Suprapubic skin (tissue), 4 donors: Measurements from ENCODE around the gene CCT7. TPM values are rescaled to one million over a fixed set of nuclear protein-coding genes. Genes with fewer than 3 reads are reported as not detected.

Source experiments
- DNase-seq, 2 donors: peaks; one replicate each; pipeline ENCODE4 v3.0.0-alpha.2; 2019; ENCODE audit warnings: low spot score in 2 of 2
- H3K27ac ChIP-seq: fragments of 200-600 bp; sonication (generic); one replicate; pipeline ENCODE4 v1.5.1; 2019
- H3K27me3 ChIP-seq: fragments of 200-600 bp; sonication (generic); one replicate; pipeline ENCODE4 v1.5.1; 2019
- H3K36me3 ChIP-seq: fragments of 200-600 bp; sonication (generic); one replicate; pipeline ENCODE4 v1.5.1; 2019
- H3K4me1 ChIP-seq: fragments of 200-600 bp; sonication (generic); one replicate; pipeline ENCODE4 v1.5.1; 2019
- H3K4me3 ChIP-seq: fragments of 200-600 bp; sonication (generic); one replicate; pipeline ENCODE4 v1.5.1; 2019; ENCODE audit warnings: mild to moderate bottlenecking
- H3K9me3 ChIP-seq: fragments of 200-600 bp; sonication (generic); one replicate; pipeline ENCODE4 v1.5.1; 2019
- EP300 ChIP-seq: sonication (generic); formaldehyde crosslinking; IDR thresholded peaks from one replicate; pipeline ENCODE4 v1.6.1; 2017; ENCODE audit warnings: antibody characterized with exemption
- POLR2A ChIP-seq, 2 donors: fragments of 450-650 bp; IDR thresholded peaks; one replicate each; pipeline ENCODE4 v1.6.1; 2017; ENCODE audit warnings: antibody characterized with exemption in 2 of 2, mild to moderate bottlenecking in 2 of 2, moderate library complexity in 2 of 2
- POLR2AphosphoS5 ChIP-seq, 3 donors: sonication (generic); formaldehyde crosslinking; IDR thresholded peaks; one replicate each; pipeline ENCODE4 v1.6.1; 2017; ENCODE audit warnings: antibody characterized with exemption in 3 of 3
- WGBS: methylation state at CpG from one replicate; pipeline ENCODE4 v1.1.5; 2018; 5-methylcytosine and 5-hydroxymethylcytosine counted together
- total RNA-seq, 4 donors: library from RNA; depleted of rRNA; stranded (reverse); fragments of >200 nt; gene quantifications; one replicate each; pipeline ENCODE4 v1.1.0, GENCODE V29; 2016
- TF ChIP-seq, protein P1 (sequence below), 2 donors: fragments of 200-600 bp in 1 of 2; fragments of 450-650 bp in 1 of 2; sonication (generic) in 1 of 2; IDR thresholded peaks; one replicate each; pipeline ENCODE4 v1.5.1; 2016 to 2019; ENCODE audit warnings: antibody characterized with exemption in 2 of 2, mild to moderate bottlenecking in 1 of 2, moderate library complexity in 1 of 2

The CCT7 gene
- total RNA-seq, 4 donors from 2014 or later = 99.7 to 175 (median 158) TPM

GRCh38 chr2:73217160-73217559, 16.9 kb upstream of the CCT7 start:
- no peak for DNase-seq
- Histone ChIP-seq H3K36me3 (peaks cover 37% of the 10 kb centered on the region), H3K4me1 (peaks cover 24% of the 10 kb centered on the region), H3K27me3 (no peaks in the 10 kb centered on the region), H3K27ac (no peak overlapping the region), H3K9me3 (no peaks in the 10 kb centered on the region), H3K4me3 (no peak overlapping the region)
- no peak for TF ChIP-seq POLR2AphosphoS5 (IDR thresholded peaks at IDR 0.05)
- no peak for TF ChIP-seq POLR2A (IDR thresholded peaks at IDR 0.05)
- TF ChIP-seq EP300 = no peak
- TF ChIP-seq, protein P1, sequence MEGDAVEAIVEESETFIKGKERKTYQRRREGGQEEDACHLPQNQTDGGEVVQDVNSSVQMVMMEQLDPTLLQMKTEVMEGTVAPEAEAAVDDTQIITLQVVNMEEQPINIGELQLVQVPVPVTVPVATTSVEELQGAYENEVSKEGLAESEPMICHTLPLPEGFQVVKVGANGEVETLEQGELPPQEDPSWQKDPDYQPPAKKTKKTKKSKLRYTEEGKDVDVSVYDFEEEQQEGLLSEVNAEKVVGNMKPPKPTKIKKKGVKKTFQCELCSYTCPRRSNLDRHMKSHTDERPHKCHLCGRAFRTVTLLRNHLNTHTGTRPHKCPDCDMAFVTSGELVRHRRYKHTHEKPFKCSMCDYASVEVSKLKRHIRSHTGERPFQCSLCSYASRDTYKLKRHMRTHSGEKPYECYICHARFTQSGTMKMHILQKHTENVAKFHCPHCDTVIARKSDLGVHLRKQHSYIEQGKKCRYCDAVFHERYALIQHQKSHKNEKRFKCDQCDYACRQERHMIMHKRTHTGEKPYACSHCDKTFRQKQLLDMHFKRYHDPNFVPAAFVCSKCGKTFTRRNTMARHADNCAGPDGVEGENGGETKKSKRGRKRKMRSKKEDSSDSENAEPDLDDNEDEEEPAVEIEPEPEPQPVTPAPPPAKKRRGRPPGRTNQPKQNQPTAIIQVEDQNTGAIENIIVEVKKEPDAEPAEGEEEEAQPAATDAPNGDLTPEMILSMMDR (IDR thresholded peaks at IDR 0.05) = no peak
- WGBS = 93% methylated on average over 5 of the region's 5 CpGs

DNA sequence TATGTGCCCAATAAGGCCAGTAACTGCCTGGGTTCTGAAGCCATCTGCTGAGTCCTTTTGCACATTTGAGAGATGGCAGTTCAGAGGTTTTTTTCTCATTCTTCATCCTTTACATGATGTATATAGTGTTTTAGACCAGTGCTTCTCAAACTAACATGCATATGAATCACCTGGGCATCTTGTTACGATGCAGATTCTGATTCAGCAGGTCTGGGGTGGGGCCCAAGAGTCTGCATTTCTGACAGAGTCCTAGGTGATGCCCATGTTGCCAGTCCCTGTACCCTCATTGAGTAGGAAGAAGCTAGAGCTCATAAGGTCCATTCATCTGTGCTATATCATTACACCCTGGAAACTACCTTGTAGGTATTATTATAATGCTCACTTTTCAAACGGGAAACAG, 16.3 kb upstream of the CCT7 start:
- no peaks in the 10 kb centered on the region for H3K27me3 ChIP-seq
- H3K4me1 ChIP-seq = peaks cover 19% of the 10 kb centered on the region
- H3K36me3 ChIP-seq = peaks cover 44% of the 10 kb centered on the region
- no peak for DNase-seq
- no peak for TF ChIP-seq POLR2A (IDR thresholded peaks at IDR 0.05)
- no peak for TF ChIP-seq EP300
- no peak for TF ChIP-seq POLR2AphosphoS5 (IDR thresholded peaks at IDR 0.05)
- TF ChIP-seq, protein P1 (IDR thresholded peaks at IDR 0.05) = no peak
- 70% methylated on average over 2 of the region's 2 CpGs for WGBS
- H3K9me3 ChIP-seq = no peaks in the 10 kb centered on the region
- no peak overlapping the region for H3K4me3 ChIP-seq
- no peak overlapping the region for H3K27ac ChIP-seq

- Histone ChIP-seq H3K36me3 (peaks cover 49% of the 10 kb centered on the region), H3K4me1 (peaks cover 19% of the 10 kb centered on the region), H3K9me3 (no peaks in the 10 kb centered on the region), H3K4me3 (no peak overlapping the region), H3K27ac (no peak overlapping the region), H3K27me3 (no peaks in the 10 kb centered on the region)
- TF ChIP-seq POLR2AphosphoS5 (IDR thresholded peaks at IDR 0.05) (no peak), POLR2A (IDR thresholded peaks at IDR 0.05) (no peak), EP300 (no peak)
- TF ChIP-seq, protein P1 (IDR thresholded peaks at IDR 0.05) = no peak
- DNase-seq = no peak
Observed at GRCh38 chr2:73218298-73218697, 15.8 kb upstream of the CCT7 start.

- H3K4me3 ChIP-seq = no peak overlapping the region
- no peaks in the 10 kb centered on the region for H3K9me3 ChIP-seq
- no peak for TF ChIP-seq POLR2A (IDR thresholded peaks at IDR 0.05)
- TF ChIP-seq, protein P1 (IDR thresholded peaks at IDR 0.05) = no peak
- H3K27me3 ChIP-seq = no peaks in the 10 kb centered on the region
- WGBS = 91% methylated on average over 4 of the region's 4 CpGs
- H3K27ac ChIP-seq = no peak overlapping the region
- no peak for DNase-seq
- H3K36me3 ChIP-seq = peaks cover 96% of the 10 kb centered on the region
- H3K4me1 ChIP-seq = no peaks in the 10 kb centered on the region
Observed at GRCh38 chr2:73223821-73224220, 10.3 kb upstream of the CCT7 start.

DNA sequence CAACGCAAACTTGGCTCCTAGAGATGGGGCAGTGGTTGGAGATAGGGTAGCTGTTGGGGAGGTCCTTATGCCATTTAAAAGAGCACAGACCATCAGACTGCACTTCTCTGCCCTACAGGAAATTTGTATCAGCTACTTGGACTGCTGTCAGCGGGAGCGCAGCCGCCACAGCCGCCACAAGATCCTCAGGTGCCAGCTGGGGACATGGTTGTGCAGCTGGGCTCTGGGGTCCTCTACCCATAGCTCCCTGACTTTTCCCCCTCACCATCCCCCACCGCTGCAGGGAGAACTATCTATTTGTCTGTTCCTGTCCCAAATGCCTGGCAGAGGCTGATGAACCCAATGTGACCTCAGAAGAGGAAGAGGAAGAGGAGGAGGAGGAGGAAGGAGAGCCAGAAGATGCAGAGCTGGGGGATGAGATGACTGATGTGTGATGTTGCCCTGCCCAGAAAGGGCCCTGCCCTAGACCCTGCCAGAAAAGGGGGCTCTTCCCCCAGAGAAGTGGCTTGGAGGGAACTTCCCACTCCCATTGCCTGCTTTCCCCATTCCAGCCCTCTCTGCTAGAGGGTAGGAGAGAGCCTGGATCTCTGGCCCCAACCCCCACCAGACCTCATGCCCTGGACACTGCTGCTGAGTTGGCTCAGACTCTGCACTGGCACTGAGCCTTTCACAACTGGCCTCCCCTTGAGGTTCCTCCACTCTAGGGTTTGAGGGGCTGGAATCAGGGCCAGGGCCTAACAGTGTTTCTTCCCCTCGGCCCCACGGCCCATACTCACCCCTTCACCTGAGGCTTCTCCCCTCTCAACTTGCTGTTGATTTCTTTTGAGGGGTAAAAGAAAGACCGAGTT, 8.4 kb upstream of the CCT7 start:
- Histone ChIP-seq H3K9me3 (no peaks in the 10 kb centered on the region), H3K4me1 (no peaks in the 10 kb centered on the region), H3K27ac (no peak overlapping the region), H3K4me3 (no peak overlapping the region), H3K36me3 (peaks cover 93% of the 10 kb centered on the region), H3K27me3 (no peaks in the 10 kb centered on the region)
- DNase-seq = no peak
- TF ChIP-seq POLR2AphosphoS5 (IDR thresholded peaks at IDR 0.05) = no peak
- TF ChIP-seq, protein P1 (IDR thresholded peaks at IDR 0.05) = no peak
- WGBS = 84% methylated on average over 7 of the region's 9 CpGs
